Liver (tissue), 3 donors: ENCODE measurements around the gene MBP.

Experiments
- MAX ChIP-seq: IDR thresholded peaks from 2 replicates; pipeline ENCODE4 v1.6.1; 2016; ENCODE audit warnings: antibody characterized with exemption
- REST ChIP-seq: IDR thresholded peaks from 2 replicates; pipeline ENCODE4 v1.6.1; 2016; ENCODE audit warnings: antibody characterized with exemption, mild to moderate bottlenecking
- TAF1 ChIP-seq: conservative IDR thresholded peaks from 2 replicates; pipeline ENCODE4 v1.6.1; 2016; ENCODE audit warnings: antibody characterized with exemption, mild to moderate bottlenecking
- TF ChIP-seq, protein P1 (sequence below): fragments of 150-350 bp; IDR thresholded peaks from 2 replicates; pipeline ENCODE4 v1.5.1; 2017; ENCODE audit warnings: improper control_type of control experiment, low read depth, low read length; ENCODE audit not compliant: missing input control
- donor health status: healthy.
- donor health status: healthy.

GRCh38 chr18:77160515-77160914 lies 27.9 kb upstream of the MBP start:
- TF ChIP-seq, protein P1, sequence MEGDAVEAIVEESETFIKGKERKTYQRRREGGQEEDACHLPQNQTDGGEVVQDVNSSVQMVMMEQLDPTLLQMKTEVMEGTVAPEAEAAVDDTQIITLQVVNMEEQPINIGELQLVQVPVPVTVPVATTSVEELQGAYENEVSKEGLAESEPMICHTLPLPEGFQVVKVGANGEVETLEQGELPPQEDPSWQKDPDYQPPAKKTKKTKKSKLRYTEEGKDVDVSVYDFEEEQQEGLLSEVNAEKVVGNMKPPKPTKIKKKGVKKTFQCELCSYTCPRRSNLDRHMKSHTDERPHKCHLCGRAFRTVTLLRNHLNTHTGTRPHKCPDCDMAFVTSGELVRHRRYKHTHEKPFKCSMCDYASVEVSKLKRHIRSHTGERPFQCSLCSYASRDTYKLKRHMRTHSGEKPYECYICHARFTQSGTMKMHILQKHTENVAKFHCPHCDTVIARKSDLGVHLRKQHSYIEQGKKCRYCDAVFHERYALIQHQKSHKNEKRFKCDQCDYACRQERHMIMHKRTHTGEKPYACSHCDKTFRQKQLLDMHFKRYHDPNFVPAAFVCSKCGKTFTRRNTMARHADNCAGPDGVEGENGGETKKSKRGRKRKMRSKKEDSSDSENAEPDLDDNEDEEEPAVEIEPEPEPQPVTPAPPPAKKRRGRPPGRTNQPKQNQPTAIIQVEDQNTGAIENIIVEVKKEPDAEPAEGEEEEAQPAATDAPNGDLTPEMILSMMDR, result no peak
- TF ChIP-seq REST, result no peak
- no peak for TF ChIP-seq TAF1
- no peak for TF ChIP-seq MAX
